Skin of body (tissue), 3 donors: ENCODE data around the gene GPR34. TPM values are rescaled to one million over a fixed set of nuclear protein-coding genes. Genes with fewer than 3 reads are reported as not detected.

Experiments
- DNase-seq: peaks from one replicate; lab custom pipeline; 2025; lab: John Stamatoyannopoulos, UW
- small RNA-seq: library from RNA; depleted of rRNA; stranded (forward); fragments of <200 nt; gene quantifications from one replicate; pipeline ENCODE3, GENCODE V24; 2014; ENCODE audit warnings: low replicate concordance
- total RNA-seq: library from RNA; depleted of rRNA; stranded (reverse); fragments of >200 nt; gene quantifications from one replicate; pipeline ENCODE4 v1.2.3, GENCODE V29; 2014

Gene GPR34
- total RNA-seq, 1 donor from 2014 or later = 10.9 TPM

DNA sequence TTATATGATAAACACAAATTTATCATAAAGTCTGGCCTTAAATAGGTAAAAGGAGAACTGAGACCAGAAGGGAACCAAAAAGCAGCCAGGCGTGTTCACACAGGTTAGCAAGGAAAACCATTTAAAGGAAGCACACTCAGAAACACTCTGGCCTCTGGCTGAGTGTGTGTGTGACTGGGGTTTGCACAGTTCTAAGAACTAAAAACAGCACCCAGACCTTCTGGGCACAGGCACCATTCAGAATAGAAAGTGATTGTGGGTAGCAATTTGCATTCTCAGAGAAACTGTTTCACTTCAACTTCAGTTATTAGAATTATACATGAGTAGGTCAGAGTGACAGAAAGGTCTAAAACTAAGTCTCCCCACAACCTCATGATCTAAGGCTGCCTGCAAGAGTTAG lies 45.2 kb downstream of the GPR34 start:
- DNase-seq = no peak

DNA sequence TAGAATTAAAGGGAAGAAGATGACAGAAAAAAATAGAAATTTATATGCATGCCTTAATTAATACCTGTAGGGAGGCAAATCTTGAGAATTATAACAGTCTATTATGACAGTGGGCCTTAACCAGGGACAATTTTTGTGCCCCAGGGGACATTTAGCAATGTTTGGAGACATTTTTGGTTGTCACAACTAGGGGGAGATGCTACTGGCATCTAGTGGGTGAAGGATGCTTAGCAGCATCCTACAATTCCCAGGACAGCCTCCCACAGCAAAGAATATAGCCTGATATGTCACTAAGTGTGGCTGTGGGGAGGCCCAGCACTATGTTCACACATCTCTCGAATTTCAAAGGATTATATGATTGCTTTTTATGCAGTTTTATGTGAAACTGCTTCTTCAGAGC lies 45.8 kb downstream of the GPR34 start:
- no peak for DNase-seq

DNA sequence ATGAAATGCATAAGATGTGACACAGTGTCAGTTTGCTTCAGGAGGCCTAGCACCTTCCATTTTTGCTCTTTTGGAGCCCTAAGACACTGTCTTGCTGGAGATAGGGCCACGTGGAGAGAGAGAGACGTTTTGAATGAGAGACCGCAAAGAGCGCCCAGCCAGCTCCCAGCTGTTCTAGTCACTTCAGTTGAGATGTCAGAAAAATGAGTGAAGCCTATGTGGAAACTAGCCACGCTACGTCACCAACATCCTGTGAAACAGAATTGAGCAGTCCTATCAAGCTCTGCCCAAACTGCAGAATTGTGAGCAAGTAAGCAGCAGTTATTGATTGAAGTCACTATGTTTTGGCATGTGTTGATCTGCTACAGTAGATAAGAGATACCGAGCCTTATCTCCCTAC lies 48.3 kb downstream of the GPR34 start:
- DNase-seq = no peak

DNA sequence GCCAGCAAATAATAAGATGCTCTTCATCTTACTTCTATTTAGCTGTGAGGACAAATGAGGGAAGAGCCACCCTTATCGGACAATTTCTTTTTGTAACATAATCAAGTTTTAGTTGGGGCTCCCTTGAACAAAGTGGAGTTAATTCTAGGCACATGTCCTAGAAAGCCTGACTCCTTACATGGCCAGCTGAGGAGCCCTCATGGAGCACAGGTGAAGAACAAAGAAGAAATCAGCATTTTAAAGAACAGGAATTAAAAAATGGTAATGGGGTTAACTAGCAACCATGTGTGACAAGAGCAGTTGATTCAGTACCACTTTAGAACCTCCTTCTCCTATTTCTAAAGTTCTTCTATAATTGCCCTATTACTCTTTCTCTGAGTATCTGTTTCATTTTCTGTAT lies 51.1 kb downstream of the GPR34 start:
- DNase-seq = no peak

Small RNA genes within 50 kb of the gene (small RNA-seq; reads per million reads assigned to genes)
- not detected for gene RN7SL144P

Other genes starting within 250 kb of the GPR34 start
- gene NYX, start 241.6 kb upstream of the GPR34 start, total RNA-seq = not detected
- 0.20 TPM for gene GPR82, start 35.2 kb downstream of the GPR34 start, total RNA-seq
- 73.9 TPM for gene CASK, start 234.6 kb downstream of the GPR34 start, total RNA-seq